Right atrium auricular region (tissue), 2 donors: ENCODE data around the gene LIPK. TPM values are rescaled to one million over a fixed set of nuclear protein-coding genes. Genes with fewer than 3 reads are reported as not detected.
"Not testable (repeated sequence)": the region's sequence is repeated elsewhere in the genome, so short reads cannot be mapped to it uniquely, and the experiment has no call there.

Experiments used
- DNase-seq: peaks from one replicate; pipeline ENCODE4 v3.0.0-alpha.2; 2019; ENCODE audit warnings: low spot score
- H3K27ac ChIP-seq, 2 donors: fragments of 200-600 bp; sonication (generic); 1 replicate in 1 of 2; 2 replicates in 1 of 2; pipeline ENCODE4 v1.5.1; 2016 to 2019
- H3K27me3 ChIP-seq, 2 donors: fragments of 200-600 bp; sonication (generic); one replicate each; pipeline versions ENCODE4 v1.5.1 to v1.6.0; 2017 to 2019
- H3K36me3 ChIP-seq: fragments of 200-600 bp; sonication (generic); one replicate; pipeline ENCODE4 v1.5.1; 2016
- H3K4me1 ChIP-seq, 2 donors: fragments of 200-600 bp; sonication (generic); one replicate each; pipeline versions ENCODE4 v1.5.1 to v1.6.0; 2017 to 2019
- H3K4me3 ChIP-seq, 2 donors: fragments of 200-600 bp; sonication (generic); 1 replicate in 1 of 2; 2 replicates in 1 of 2; pipeline ENCODE4 v1.5.1; 2017 to 2019; ENCODE audit warnings: mild to moderate bottlenecking in 1 of 2, moderate library complexity in 1 of 2
- H3K9me3 ChIP-seq, 2 donors: fragments of 200-600 bp; sonication (generic); one replicate each; pipeline ENCODE4 v1.5.1; 2019
- CTCF ChIP-seq, 2 donors: fragments of 200-600 bp; sonication (generic); IDR thresholded peaks; one replicate each; pipeline ENCODE4 v1.5.1; 2019; ENCODE audit warnings: antibody characterized with exemption in 2 of 2
- total RNA-seq, 2 donors: library from RNA; depleted of rRNA; stranded (reverse); fragments of >200 nt; gene quantifications; one replicate each; pipeline ENCODE4 v1.1.0, GENCODE V29; 2016

The LIPK gene
- not detected for total RNA-seq

- no peak for TF ChIP-seq CTCF (IDR thresholded peaks at IDR 0.05)
- Histone ChIP-seq H3K27me3 (no peaks in the 10 kb centered on the region), H3K4me1 (no peaks in the 10 kb centered on the region)
These were observed at the start of gene LIPK for GRCh38 chr10:88705958-88706357. LIPK (plus strand) TSS chr10:88706249; CDS start chr10:88724544, 18,295 bp downstream.

GRCh38 chr10:88657901-88658300 is 48.1 kb upstream of the LIPK start:
- TF ChIP-seq CTCF (IDR thresholded peaks at IDR 0.05), result no peak
- Histone ChIP-seq H3K4me3 (no peak overlapping the region), H3K4me1 (no peaks in the 10 kb centered on the region), H3K27me3 (no peaks in the 10 kb centered on the region), H3K36me3 (no peaks in the 10 kb centered on the region), H3K27ac (no peak overlapping the region), H3K9me3 (no peaks in the 10 kb centered on the region)
- DNase-seq, result no peak

More at GRCh38 chr10:88705958-88706357, at the start of gene LIPK:
- DNase-seq, result no peak
- H3K27ac ChIP-seq, result no peak within 1 kb of the TSS
- H3K4me3 ChIP-seq, result no peak within 1 kb of the TSS
- H3K9me3 ChIP-seq, result no peaks in the 10 kb centered on the region
- no peaks in the 10 kb centered on the region for H3K36me3 ChIP-seq

GRCh38 chr10:88659725-88660597 is 46.1 kb upstream of the LIPK start:
- Histone ChIP-seq H3K4me1 (no peaks in the 10 kb centered on the region), H3K4me3 (no peak overlapping the region), H3K9me3 (no peaks in the 10 kb centered on the region), H3K27ac (no peak overlapping the region), H3K36me3 (no peaks in the 10 kb centered on the region), H3K27me3 (no peaks in the 10 kb centered on the region)
- TF ChIP-seq CTCF (IDR thresholded peaks at IDR 0.05), result no peak
- no peak for DNase-seq

GRCh38 chr10:88660598-88660884 is 45.5 kb upstream of the LIPK start:
- Histone ChIP-seq H3K27ac (no peak overlapping the region), H3K36me3 (no peaks in the 10 kb centered on the region), H3K4me1 (no peaks in the 10 kb centered on the region), H3K9me3 (no peaks in the 10 kb centered on the region), H3K4me3 (no peak overlapping the region), H3K27me3 (no peaks in the 10 kb centered on the region)
- DNase-seq, result no peak
- no peak for TF ChIP-seq CTCF (IDR thresholded peaks at IDR 0.05)

- Histone ChIP-seq H3K27me3 (no peaks in the 10 kb centered on the region), H3K4me1 (no peaks in the 10 kb centered on the region), H3K4me3 (no peak overlapping the region), H3K9me3 (no peaks in the 10 kb centered on the region), H3K27ac (no peak overlapping the region), H3K36me3 (no peaks in the 10 kb centered on the region)
- DNase-seq, result no peak
- TF ChIP-seq CTCF (IDR thresholded peaks at IDR 0.05), result no peak
These were observed 45.0 kb upstream of the LIPK start for GRCh38 chr10:88661018-88661417.

- no peak overlapping the region for H3K27ac ChIP-seq
- no peaks in the 10 kb centered on the region for H3K36me3 ChIP-seq
- H3K27me3 ChIP-seq, result no peaks in the 10 kb centered on the region
- DNase-seq, result no peak
- H3K9me3 ChIP-seq, result no peaks in the 10 kb centered on the region
- no peaks in the 10 kb centered on the region for H3K4me1 ChIP-seq
- TF ChIP-seq CTCF (IDR thresholded peaks at IDR 0.05), result no peak
- H3K4me3 ChIP-seq, result no peak overlapping the region
These were observed 44.5 kb upstream of the LIPK start for GRCh38 chr10:88661577-88661976.

GRCh38 chr10:88663153-88663552 is 42.9 kb upstream of the LIPK start:
- not testable (repeated sequence) for H3K36me3 ChIP-seq, H3K27me3 ChIP-seq, H3K27ac ChIP-seq, DNase-seq, H3K9me3 ChIP-seq, H3K4me3 ChIP-seq, H3K4me1 ChIP-seq
